Measurements from ENCODE around the gene GPR162.
A peak's percentile ranks its signal among the peaks of the same experiment; 100 is the strongest.

GPR162 gene

GRCh38 chr12:6843118-6843902 lies 21.7 kb downstream of the GPR162 start:
- DNase-seq = no peak
- intact Hi-C loops (cut with DNase I) = no loop called here

- no peak for DNase-seq
- intact Hi-C loops (cut with DNase I) = no loop called here
Measured at GRCh38 chr12:6845395-6845794, 23.8 kb downstream of the GPR162 start.

GRCh38 chr12:6846316-6846869 lies 24.8 kb downstream of the GPR162 start:
- intact Hi-C loops (cut with DNase I) = no loop called here

GRCh38 chr12:6847676-6848075 lies 26.1 kb downstream of the GPR162 start:
- intact Hi-C loops (cut with DNase I) = no loop called here
- DNase-seq = peak in 3 of 42 donors; percentile 25 to 55 (median 29)

More at GRCh38 chr12:6846316-6846869, 24.8 kb downstream of the GPR162 start:
- peak in 4 of 42 donors; percentile 29 to 56 (median 42) for DNase-seq

GRCh38 chr12:6849427-6849826 lies 27.8 kb downstream of the GPR162 start:
- DNase-seq = no peak
- intact Hi-C loops (cut with DNase I) = no loop called here

- DNase-seq = no peak
- intact Hi-C loops (cut with DNase I) = no loop called here
Measured at GRCh38 chr12:6849976-6850560, 28.4 kb downstream of the GPR162 start.

GRCh38 chr12:6850796-6851152 lies 29.2 kb downstream of the GPR162 start:
- no peak for DNase-seq

GRCh38 chr12:6851153-6851920 lies 29.7 kb downstream of the GPR162 start, which contains the start of gene CDCA3:
Gene CDCA3 (minus strand): TSS chr12:6851286. CDS start chr12:6850952, 334 bp downstream.
- intact Hi-C loops (cut with DNase I) = no loop called here
- peak; percentile 84 to 99 (median 96) for DNase-seq

More at GRCh38 chr12:6850796-6851152, 29.2 kb downstream of the GPR162 start:
- intact Hi-C loops (cut with DNase I) = no loop called here

- DNase-seq = peak; percentile 97 to 100 (median 100)
- intact Hi-C loops (cut with DNase I) = loop anchor here (2.0 kb wide), 1 partner anchor 39 kb away; no protein-coding TSS in a partner anchor
Measured at GRCh38 chr12:6851921-6852650, 30.5 kb downstream of the GPR162 start, which contains the start of gene USP5. Gene USP5 (plus strand): TSS chr12:6852150. CDS start chr12:6852180, 30 bp downstream.

- intact Hi-C loops (cut with DNase I) = loop anchor here (2.0 kb wide), 1 partner anchor 38 kb away; no protein-coding TSS in a partner anchor
- peak in 35 of 42 donors; percentile 15 to 77 (median 56) for DNase-seq
Measured at GRCh38 chr12:6852651-6853354, 31.2 kb downstream of the GPR162 start.

GRCh38 chr12:6853626-6854025 lies 32.0 kb downstream of the GPR162 start:
- no peak for DNase-seq
- intact Hi-C loops (cut with DNase I) = loop anchor here (2.0 kb wide), 1 partner anchor 37 kb away; no protein-coding TSS in a partner anchor

- intact Hi-C loops (cut with DNase I) = no loop called here
- DNase-seq = no peak
Measured at GRCh38 chr12:6854036-6854435, 32.4 kb downstream of the GPR162 start.

GRCh38 chr12:6855322-6855721 lies 33.7 kb downstream of the GPR162 start:
- DNase-seq = no peak
- intact Hi-C loops (cut with DNase I) = no loop called here

GRCh38 chr12:6858799-6859198 lies 37.2 kb downstream of the GPR162 start:
- DNase-seq = no peak
- intact Hi-C loops (cut with DNase I) = no loop called here

GRCh38 chr12:6860116-6860515 lies 38.5 kb downstream of the GPR162 start:
- DNase-seq = no peak
- intact Hi-C loops (cut with DNase I) = no loop called here

GRCh38 chr12:6860942-6861341 lies 39.3 kb downstream of the GPR162 start:
- DNase-seq = no peak
- intact Hi-C loops (cut with DNase I) = no loop called here

GRCh38 chr12:6861391-6861790 lies 39.8 kb downstream of the GPR162 start:
- intact Hi-C loops (cut with DNase I) = no loop called here
- DNase-seq = no peak

GRCh38 chr12:6863033-6863432 lies 41.4 kb downstream of the GPR162 start:
- no peak for DNase-seq
- intact Hi-C loops (cut with DNase I) = no loop called here

Data from head of caudate nucleus (tissue), 42 donors.